Neural cell (in vitro differentiated cells): ENCODE measurements around the gene GPR158. TPM values are rescaled to one million over a fixed set of nuclear protein-coding genes. Genes with fewer than 3 reads are reported as not detected.

ENCODE experiments used
- H2AFZ ChIP-seq: fragments of 200-600, 300-800 bp; sonication (generic), shearing (Covaris generic); 2 replicates; pipeline ENCODE4 v1.6.0; 2014; ENCODE audit warnings: low read depth, mild to moderate bottlenecking, antibody characterized with exemption, low read length, moderate library complexity
- H3F3A ChIP-seq: fragments of 200-600 bp; shearing (Covaris generic); 2 replicates; pipeline ENCODE4 v1.6.1; 2016; ENCODE audit warnings: mild to moderate bottlenecking, moderate library complexity, mixed read lengths, antibody characterized with exemption, low read length; ENCODE audit not compliant: insufficient read depth, poor library complexity, severe bottlenecking
- H3K27ac ChIP-seq: fragments of 200-600, 300-800 bp; sonication (generic), shearing (Covaris generic); 2 replicates; pipeline ENCODE4 v1.5.1; 2014; ENCODE audit warnings: mild to moderate bottlenecking, low read length, moderate library complexity
- H3K27me3 ChIP-seq: fragments of 300-800, 200-600 bp; sonication (generic), shearing (Covaris generic); 2 replicates; pipeline ENCODE4 v1.6.0; 2014; ENCODE audit warnings: mild to moderate bottlenecking, low read depth, low read length, moderate library complexity; ENCODE audit not compliant: insufficient read depth
- H3K36me3 ChIP-seq: fragments of 300-800, 200-600 bp; sonication (generic), shearing (Covaris generic); 2 replicates; pipeline ENCODE4 v1.5.1; 2014; ENCODE audit warnings: mild to moderate bottlenecking, antibody characterized with exemption, low read length, moderate library complexity; ENCODE audit not compliant: insufficient read depth
- H3K4me2 ChIP-seq: fragments of 300-800, 200-600 bp; sonication (generic), shearing (Covaris generic); 2 replicates; pipeline ENCODE4 v1.6.0; 2014; ENCODE audit warnings: mild to moderate bottlenecking, low read length
- H3K4me3 ChIP-seq: fragments of 300-800, 200-600 bp; sonication (generic), shearing (Covaris generic); 2 replicates; pipeline ENCODE4 v1.5.1; 2014; ENCODE audit warnings: mild to moderate bottlenecking, low read length, moderate library complexity
- H3K79me2 ChIP-seq: fragments of 200-600 bp; shearing (Covaris generic); replicated peaks from 2 replicates; pipeline ENCODE4 v1.6.0; 2014; ENCODE audit warnings: mild to moderate bottlenecking, low read length, moderate library complexity; ENCODE audit not compliant: insufficient read depth
- H3K9ac ChIP-seq: fragments of 300-800, 200-600 bp; sonication (generic), shearing (Covaris generic); 2 replicates; pipeline ENCODE4 v1.6.1; 2016; ENCODE audit warnings: mild to moderate bottlenecking, low read length, mixed read lengths
- H3K9me2 ChIP-seq: fragments of 200-600 bp; shearing (Covaris generic); 2 replicates; pipeline ENCODE4 v1.6.1; 2016; ENCODE audit warnings: mild to moderate bottlenecking, low read length, mixed read lengths; ENCODE audit not compliant: insufficient read depth
- H3K9me3 ChIP-seq: fragments of 200-600, 300-800 bp; sonication (generic), shearing (Covaris generic); 2 replicates; pipeline ENCODE4 v1.6.1; 2016; ENCODE audit warnings: mild to moderate bottlenecking, mixed run types, low read length, moderate library complexity, mixed read lengths
- H4K20me1 ChIP-seq: fragments of 200-600 bp; shearing (Covaris generic); 2 replicates; pipeline ENCODE4 v1.6.1; 2016; ENCODE audit warnings: mild to moderate bottlenecking, mixed run types; ENCODE audit not compliant: insufficient read depth
- CTCF ChIP-seq: fragments of 450-650 bp; IDR thresholded peaks from 2 replicates; pipeline ENCODE4 v1.5.1; 2014; ENCODE audit warnings: antibody characterized with exemption, mild to moderate bottlenecking, moderate library complexity; ENCODE audit not compliant: poor library complexity, severe bottlenecking
- EP300 ChIP-seq: fragments of 450-650 bp; conservative IDR thresholded peaks from 2 replicates; pipeline ENCODE4 v1.6.1; 2014; ENCODE audit warnings: antibody characterized with exemption, mild to moderate bottlenecking, moderate library complexity; ENCODE audit not compliant: poor library complexity, severe bottlenecking
- EZH2 ChIP-seq: fragments of 200-600, 300-800 bp; shearing (Covaris generic), sonication (generic); IDR thresholded peaks from 2 replicates; pipeline ENCODE4 v1.6.1; 2014; ENCODE audit warnings: antibody characterized with exemption, low read length, borderline replicate concordance, mild to moderate bottlenecking; ENCODE audit not compliant: insufficient read depth, poor library complexity, severe bottlenecking
- MXI1 ChIP-seq: fragments of 450-650 bp; conservative IDR thresholded peaks from 2 replicates; pipeline ENCODE4 v1.6.1; 2014; ENCODE audit warnings: antibody characterized with exemption, mild to moderate bottlenecking; ENCODE audit not compliant: poor library complexity, severe bottlenecking
- POLR2AphosphoS5 ChIP-seq: IDR thresholded peaks from 2 replicates; pipeline ENCODE4 v1.6.1; 2012
- RAD21 ChIP-seq: fragments of 450-650 bp; conservative IDR thresholded peaks from 2 replicates; pipeline ENCODE4 v1.6.1; 2014; ENCODE audit warnings: antibody characterized with exemption, mild to moderate bottlenecking, moderate library complexity
- REST ChIP-seq: IDR thresholded peaks from 2 replicates; pipeline ENCODE4 v1.6.1; 2012; ENCODE audit warnings: borderline replicate concordance
- SMC3 ChIP-seq: fragments of 450-650 bp; conservative IDR thresholded peaks from 2 replicates; pipeline ENCODE4 v1.6.1; 2014; ENCODE audit warnings: antibody characterized with exemption, mild to moderate bottlenecking, moderate library complexity; ENCODE audit not compliant: poor library complexity
- TAF1 ChIP-seq: IDR thresholded peaks from 2 replicates; pipeline ENCODE4 v1.6.1; 2012; ENCODE audit warnings: low read depth
- polyA plus RNA-seq: library from polyadenylated mRNA; depleted of rRNA; stranded (reverse); fragments of >200 nt; gene quantifications from 2 replicates; pipeline ENCODE4 v1.2.3, GENCODE V29; 2014

GPR158 gene
- polyA plus RNA-seq, 1 donor from 2014 or later: 2.1 TPM

GRCh38 chr10:25483999-25484398 lies 309.2 kb downstream of the GPR158 start (continued):
- TF ChIP-seq CTCF (no peak), POLR2AphosphoS5 (no peak)

GRCh38 chr10:25487266-25487665 lies 312.5 kb downstream of the GPR158 start:
- no peak overlapping the region for H3K9ac ChIP-seq
- H4K20me1 ChIP-seq: no peaks in the 10 kb centered on the region
- no peaks in the 10 kb centered on the region for H3K27me3 ChIP-seq
- H3K4me2 ChIP-seq: no peak overlapping the region
- H3K36me3 ChIP-seq: no peaks in the 10 kb centered on the region
- no peak overlapping the region for H3K27ac ChIP-seq
- H3K4me3 ChIP-seq: no peak overlapping the region
- TF ChIP-seq RAD21 (no peak), MXI1 (no peak), EP300 (no peak), CTCF (no peak), POLR2AphosphoS5 (no peak), SMC3 (no peak), REST (no peak), TAF1 (no peak), EZH2 (no peak)
- no peaks in the 10 kb centered on the region for H3K79me2 ChIP-seq
- H3K9me2 ChIP-seq: no peaks in the 10 kb centered on the region
- H3F3A ChIP-seq: no peaks in the 10 kb centered on the region
- no peaks in the 10 kb centered on the region for H3K9me3 ChIP-seq
- no peak overlapping the region for H2AFZ ChIP-seq

- Histone ChIP-seq H4K20me1 (no peaks in the 10 kb centered on the region), H3K9me2 (no peaks in the 10 kb centered on the region), H3K36me3 (no peaks in the 10 kb centered on the region), H3K27me3 (no peaks in the 10 kb centered on the region), H3K9ac (no peak overlapping the region), H3K9me3 (no peaks in the 10 kb centered on the region), H3K4me2 (no peak overlapping the region), H3F3A (no peaks in the 10 kb centered on the region), H2AFZ (no peak overlapping the region), H3K4me3 (no peak overlapping the region), H3K79me2 (no peaks in the 10 kb centered on the region), H3K27ac (no peak overlapping the region)
- TF ChIP-seq TAF1 (no peak), MXI1 (no peak), REST (no peak), EP300 (no peak), SMC3 (no peak), POLR2AphosphoS5 (no peak), RAD21 (no peak), CTCF (no peak), EZH2 (no peak)
Observed at GRCh38 chr10:25492040-25492439, 317.2 kb downstream of the GPR158 start.
